HG02884 (cell line): ENCODE results near the gene HEXA.

Source experiments
- ATAC-seq: cut with Tn5 transposase; IDR thresholded peaks from one replicate; pipeline ENCODE4 v1.9.1; 2021; ENCODE audit warnings: mild to moderate bottlenecking, moderate library complexity; ENCODE audit not compliant: unreplicated experiment

The HEXA gene

GRCh38 chr15:72323752-72324151 lies 52.1 kb downstream of the HEXA start:
- ATAC-seq, result no peak

GRCh38 chr15:72319985-72320671 lies 55.7 kb downstream of the HEXA start, which contains the start of gene CELF6:
CELF6 (minus strand) TSS chr15:72320157; CDS start chr15:72319874, 283 bp downstream.
- no peak for ATAC-seq

GRCh38 chr15:72319360-72319984 lies 56.3 kb downstream of the HEXA start:
- ATAC-seq, result no peak

GRCh38 chr15:72318408-72318942 lies 57.3 kb downstream of the HEXA start:
- ATAC-seq, result no peak

GRCh38 chr15:72315706-72316370 lies 60.0 kb downstream of the HEXA start:
- no peak for ATAC-seq

GRCh38 chr15:72313881-72314280 lies 61.9 kb downstream of the HEXA start:
- no peak for ATAC-seq

GRCh38 chr15:72313448-72313840 lies 62.4 kb downstream of the HEXA start:
- ATAC-seq, result no peak

- ATAC-seq, result no peak
These were observed 63.0 kb downstream of the HEXA start for GRCh38 chr15:72312605-72313447.

- ATAC-seq, result no peak
These were observed 68.8 kb downstream of the HEXA start for GRCh38 chr15:72307026-72307425.

GRCh38 chr15:72306211-72306785 lies 69.5 kb downstream of the HEXA start:
- no peak for ATAC-seq

GRCh38 chr15:72304596-72304995 lies 71.2 kb downstream of the HEXA start:
- ATAC-seq, result no peak

- no peak for ATAC-seq
These were observed 72.9 kb downstream of the HEXA start for GRCh38 chr15:72302955-72303354.
